ENCODE results near the gene MAP1B.

Gene MAP1B

DNA sequence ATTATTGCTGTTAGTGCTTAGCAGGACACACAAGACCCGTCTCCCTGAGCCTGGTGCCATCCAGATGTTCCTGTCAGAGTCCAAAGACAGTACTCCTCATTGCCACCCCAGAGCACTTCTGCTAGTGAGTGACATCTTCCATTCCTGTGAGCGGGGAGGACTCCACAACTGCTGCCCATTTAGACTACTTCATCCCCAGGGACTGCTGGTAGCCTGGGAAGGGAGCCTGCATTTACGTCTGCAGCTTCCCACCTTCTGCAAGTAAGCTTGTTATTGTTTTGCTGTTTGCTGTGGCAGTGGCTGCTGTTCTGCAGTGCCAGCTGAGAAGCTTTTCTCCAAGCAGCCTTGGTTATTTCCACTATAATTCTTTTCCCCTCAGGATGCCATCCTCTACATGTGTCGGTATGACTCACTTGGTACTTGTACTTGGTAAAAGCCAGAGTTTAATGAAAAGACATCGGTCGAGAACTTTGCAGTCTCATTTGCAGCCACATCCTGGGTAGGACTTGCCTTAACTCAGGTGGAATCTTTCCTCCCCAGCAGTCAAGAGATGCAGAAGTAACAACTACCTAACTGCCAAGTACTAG lies 10.6 kb upstream of the MAP1B start:
- DNase-seq (ENCODE audit: low read depth in 2 of 2) = no peak

- no peak for DNase-seq (ENCODE audit: low read depth in 2 of 2)
These were observed 5.4 kb upstream of the MAP1B start for GRCh38 chr5:72101828-72102227.

GRCh38 chr5:72106817-72107130 lies 501 bp upstream of the MAP1B start:
- no peak for DNase-seq (ENCODE audit: low read depth in 2 of 2)

- no peak for DNase-seq (ENCODE audit: low read depth in 2 of 2)
These were observed 576 bp downstream of the MAP1B start for GRCh38 chr5:72107901-72108201.

DNA sequence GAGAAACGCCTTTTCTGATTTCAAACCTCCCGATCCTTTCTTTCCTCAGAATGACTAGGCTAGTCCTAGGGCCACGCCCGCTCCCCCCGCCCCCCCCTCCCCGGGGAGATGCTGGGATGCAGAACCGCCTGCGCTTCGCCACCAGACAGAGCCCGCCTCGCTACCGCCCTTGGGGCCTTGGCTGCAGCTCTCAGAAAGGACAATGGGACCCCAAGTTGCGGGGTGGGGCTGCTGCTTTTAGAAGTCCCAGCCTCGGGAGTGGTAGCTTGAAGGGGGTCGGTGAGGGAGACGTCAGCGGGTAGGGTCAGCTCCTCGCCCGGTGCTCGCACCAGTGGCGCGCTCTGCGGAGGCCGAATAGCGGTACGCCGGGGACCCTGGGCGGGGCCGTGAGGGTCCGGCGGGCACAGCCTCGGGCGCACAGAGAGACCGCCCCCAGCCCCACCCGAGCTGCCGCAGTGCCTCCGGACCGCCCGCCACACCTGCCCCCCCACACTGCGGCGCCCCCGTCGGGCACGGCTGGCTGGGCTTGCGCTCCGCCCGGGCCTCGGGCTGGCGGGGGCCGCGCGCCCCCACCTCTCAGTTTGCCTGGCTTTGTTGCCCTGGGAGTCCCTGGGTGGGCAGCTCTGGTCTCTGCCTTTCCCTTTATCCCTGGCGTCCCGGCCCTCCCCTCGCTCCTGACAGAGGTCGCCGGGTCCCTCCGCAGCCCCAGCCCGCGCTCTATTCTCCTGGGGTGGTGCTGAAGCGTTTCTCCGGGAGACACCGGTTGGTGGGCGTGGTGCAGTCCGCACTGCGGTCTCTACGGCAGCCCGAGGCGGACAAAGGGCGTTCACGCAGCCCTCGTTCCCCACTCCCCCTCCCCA lies 1.2 kb downstream of the MAP1B start:
- DNase-seq (ENCODE audit: low read depth in 2 of 2) = no peak

DNA sequence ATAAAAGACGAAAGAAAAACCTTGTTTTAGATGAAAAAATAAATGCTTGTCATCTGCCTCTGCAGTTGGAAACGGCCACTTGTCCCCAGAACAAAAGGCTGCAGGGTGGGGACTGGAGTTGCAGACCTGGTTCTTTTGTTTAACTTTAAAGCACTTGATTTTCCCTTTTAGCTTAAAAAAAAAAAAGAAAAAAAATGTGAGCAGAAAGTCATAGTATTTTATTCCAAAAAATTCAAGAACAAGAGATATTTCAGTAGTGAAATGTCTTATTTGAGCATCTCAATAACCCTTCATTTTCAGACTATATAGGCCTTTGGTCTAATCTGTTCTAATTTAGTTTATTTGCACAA lies 1.8 kb downstream of the MAP1B start:
- no peak for DNase-seq (ENCODE audit: low read depth in 2 of 2)

- DNase-seq (ENCODE audit: low read depth in 2 of 2) = no peak
These were observed 2.4 kb downstream of the MAP1B start for GRCh38 chr5:72109625-72110024.

GRCh38 chr5:72110394-72111013 lies 3.2 kb downstream of the MAP1B start:
- DNase-seq (ENCODE audit: low read depth in 2 of 2) = no peak

DNA sequence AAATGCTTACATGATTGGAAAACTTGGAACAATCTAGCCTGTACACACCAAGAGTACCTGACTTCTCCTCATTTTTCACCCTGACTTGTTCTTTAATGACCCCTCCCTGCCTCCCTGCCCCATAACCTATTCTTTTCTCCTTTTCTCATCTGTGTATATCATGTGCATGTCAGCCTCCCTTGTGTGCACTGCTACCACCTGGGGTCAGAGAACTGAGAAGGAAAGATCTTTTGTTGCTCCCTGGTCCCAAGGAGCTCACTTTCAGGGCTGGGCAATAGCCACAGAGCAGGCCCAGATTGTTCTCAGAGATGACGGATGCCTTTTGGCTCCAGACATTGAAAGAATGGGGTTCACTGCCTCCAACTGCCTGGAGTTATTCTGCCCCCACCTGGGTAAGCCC lies 5.1 kb downstream of the MAP1B start:
- DNase-seq (ENCODE audit: low read depth in 2 of 2) = no peak

DNA sequence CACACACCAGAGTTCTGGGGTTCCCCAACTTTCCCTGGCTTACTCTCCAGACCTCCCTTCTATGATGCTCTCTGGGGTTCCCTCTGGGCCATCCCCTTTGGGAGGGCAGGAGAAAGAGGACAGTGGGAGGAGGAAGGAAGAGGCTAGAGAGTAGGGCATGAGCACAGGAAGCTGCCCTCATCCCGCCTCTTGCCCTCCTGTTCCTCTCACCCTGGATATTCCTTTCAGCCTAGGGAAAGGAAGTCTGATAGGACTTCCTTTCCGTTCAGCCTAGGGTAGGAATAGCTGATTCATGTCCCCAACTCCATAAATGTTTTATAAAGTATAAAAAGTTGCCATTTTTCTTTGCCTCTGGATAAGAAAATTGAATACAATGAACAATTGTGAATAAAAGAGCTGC lies 7.4 kb downstream of the MAP1B start:
- no peak for DNase-seq (ENCODE audit: low read depth in 2 of 2)

- DNase-seq (ENCODE audit: low read depth in 2 of 2) = no peak
These were observed 8.0 kb downstream of the MAP1B start for GRCh38 chr5:72115296-72115695.

DNA sequence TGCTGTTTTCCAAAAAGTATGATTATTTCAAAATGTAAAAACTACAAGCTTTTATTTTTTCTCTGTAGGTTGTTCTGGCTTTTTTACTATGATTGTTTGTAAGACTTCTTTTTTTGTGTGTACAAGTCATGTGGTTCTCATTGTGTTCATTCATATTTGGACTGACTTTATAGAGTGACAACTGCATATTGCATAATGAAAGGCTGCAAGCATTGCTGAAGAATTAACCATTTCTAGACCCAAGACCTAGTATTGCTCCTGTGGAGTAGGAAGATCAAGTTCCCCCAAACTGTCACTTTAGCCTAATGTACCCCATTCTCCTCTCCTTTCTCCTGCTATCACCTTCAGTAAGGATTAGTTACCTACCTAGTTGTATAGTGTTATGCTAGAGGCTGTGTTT lies 10.0 kb downstream of the MAP1B start:
- DNase-seq (ENCODE audit: low read depth in 2 of 2) = no peak

GRCh38 chr5:72121052-72121779 lies 13.9 kb downstream of the MAP1B start:
- DNase-seq (ENCODE audit: low read depth in 2 of 2) = no peak

DNA sequence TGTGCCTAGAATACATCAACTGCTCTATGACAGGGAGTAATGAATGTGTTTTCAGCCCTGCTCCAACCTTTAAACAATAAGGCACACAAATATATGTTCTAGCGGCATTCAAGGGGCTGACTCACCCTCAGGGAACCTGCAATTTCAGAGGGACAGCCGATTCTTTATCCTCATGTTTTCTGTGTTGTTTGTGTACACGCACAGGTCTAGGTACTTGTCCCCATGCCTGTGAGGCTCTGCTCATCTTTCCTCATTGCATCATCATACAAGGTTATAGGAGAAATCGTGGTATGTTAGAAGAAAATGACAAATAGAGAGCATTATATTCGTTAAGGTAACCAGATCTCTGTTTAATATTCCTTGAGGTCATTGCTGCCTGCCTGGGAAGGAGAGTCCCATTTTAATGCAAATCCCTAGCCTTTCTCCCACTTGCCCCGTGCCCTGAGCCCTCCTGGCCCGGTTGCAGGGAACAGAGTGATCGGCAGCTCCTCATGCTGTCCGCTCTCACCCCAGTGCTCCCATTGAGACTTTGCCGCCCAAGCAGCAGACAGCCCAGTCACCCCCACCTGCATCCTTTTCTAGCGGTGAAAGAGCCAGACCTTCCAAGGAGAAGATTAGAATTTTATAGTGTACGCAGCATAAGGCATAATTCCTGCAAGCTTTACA lies 14.6 kb downstream of the MAP1B start:
- no peak for DNase-seq (ENCODE audit: low read depth in 2 of 2)

- no peak for DNase-seq (ENCODE audit: low read depth in 2 of 2)
These were observed 15.3 kb downstream of the MAP1B start for GRCh38 chr5:72122602-72123001.

DNA sequence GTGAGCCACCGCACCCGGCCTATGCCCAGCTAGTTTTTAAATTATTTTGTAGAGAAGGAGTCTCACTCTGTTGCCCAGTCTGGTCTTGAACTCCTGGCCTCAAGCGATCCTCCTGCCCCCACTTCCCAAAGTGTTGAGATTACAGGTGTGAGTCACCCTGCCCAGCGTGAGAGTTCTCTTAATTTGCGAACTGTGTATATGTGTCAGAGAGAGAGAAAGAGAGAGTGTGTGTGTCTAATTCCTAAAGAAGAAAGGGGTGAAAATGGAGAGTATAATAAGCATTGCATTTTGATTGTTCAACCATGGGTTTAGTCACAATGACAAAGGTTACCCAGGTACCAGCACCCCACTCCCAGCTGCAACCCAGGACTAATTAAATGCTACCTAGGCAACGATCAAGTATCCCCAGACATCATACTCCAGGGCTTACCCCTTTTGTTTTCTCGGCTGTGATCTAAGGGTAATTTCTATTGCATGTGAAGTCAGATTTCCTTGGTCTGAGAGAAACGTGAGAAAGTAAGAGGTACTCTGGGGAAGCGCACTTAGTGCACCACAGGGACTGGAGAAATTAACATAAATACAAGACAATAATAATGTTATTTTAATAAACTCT lies 16.6 kb downstream of the MAP1B start:
- no peak for DNase-seq (ENCODE audit: low read depth in 2 of 2)

- no peak for DNase-seq (ENCODE audit: low read depth in 2 of 2)
These were observed 18.1 kb downstream of the MAP1B start for GRCh38 chr5:72125271-72125940.

DNA sequence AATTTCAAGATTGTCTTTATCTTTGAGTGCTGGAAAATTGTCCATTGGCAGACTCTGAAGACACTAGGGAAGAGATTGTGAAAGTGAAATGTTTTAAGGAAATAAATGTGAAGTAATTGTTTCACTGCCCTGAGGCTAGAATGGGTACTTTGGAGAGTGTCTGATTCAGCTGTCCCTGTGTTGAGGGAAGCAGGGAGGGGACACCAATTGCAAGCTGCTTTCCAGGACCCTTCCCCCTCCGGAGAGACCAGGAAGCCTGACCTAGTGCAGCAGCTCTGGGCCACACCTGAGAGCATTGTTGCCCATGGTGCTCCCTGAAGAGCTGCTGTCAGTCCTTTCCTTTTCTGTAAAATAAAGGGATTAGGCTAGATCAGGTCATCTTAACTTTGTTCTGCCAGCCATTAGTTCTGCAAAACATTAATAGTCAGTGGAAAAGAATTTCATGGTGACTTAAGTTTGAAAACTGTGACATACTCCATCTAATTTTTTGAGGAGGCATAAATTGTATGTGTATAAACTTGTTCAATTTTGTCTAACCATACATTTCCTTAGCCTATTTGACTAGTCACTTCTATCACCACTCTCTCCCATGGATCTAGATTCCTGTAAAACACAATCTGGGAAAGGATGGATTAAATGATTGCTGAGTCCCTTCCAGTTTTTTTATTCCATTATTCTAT lies 18.8 kb downstream of the MAP1B start:
- no peak for DNase-seq (ENCODE audit: low read depth in 2 of 2)

- DNase-seq (ENCODE audit: low read depth in 2 of 2) = no peak
These were observed 19.5 kb downstream of the MAP1B start for GRCh38 chr5:72126796-72127195.

DNA sequence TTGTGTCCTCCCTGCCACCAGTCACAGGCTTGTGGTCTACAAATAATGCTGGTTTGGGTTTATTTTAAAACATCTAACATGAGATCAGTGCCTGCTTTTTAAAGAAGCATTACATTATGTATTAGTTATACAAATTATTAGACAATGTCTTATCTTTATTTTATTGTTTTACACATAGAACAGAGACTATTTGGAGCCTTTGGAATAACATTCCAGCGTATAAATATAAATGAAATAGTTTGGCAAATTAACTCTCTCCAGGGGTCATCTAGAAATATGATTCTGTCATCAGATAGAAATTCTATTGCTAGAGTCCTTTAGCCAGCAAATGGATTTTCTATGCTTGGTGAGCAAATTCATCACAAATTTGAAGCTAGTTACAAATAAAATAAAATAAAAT lies 22.4 kb downstream of the MAP1B start:
- DNase-seq (ENCODE audit: low read depth in 2 of 2) = no peak

DNA sequence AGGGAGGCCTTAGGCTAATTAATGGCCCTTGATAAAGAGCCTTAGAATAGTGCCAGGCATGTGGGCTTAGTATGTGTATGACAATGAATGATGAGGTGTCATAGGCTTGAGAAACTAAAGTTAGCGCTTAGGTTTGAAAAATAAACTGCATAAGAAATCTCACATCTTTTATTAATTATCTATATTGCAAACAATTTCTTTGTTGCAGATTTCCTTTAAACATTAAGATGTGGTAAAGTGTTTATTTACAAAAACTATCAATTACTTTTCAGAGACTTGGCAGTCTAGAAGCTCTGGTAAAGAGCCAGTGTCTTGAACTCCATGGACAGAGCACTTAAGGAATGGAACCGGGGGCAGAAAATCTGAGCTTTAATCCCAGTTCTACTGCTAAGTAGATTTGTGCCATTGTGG lies 23.1 kb downstream of the MAP1B start:
- no peak for DNase-seq (ENCODE audit: low read depth in 2 of 2)
